GM19372 (cell line): ENCODE measurements around the gene MBTPS2.
A peak's percentile ranks its signal among the peaks of the same experiment; 100 is the strongest.
"Not testable (repeated sequence)": the region's sequence is repeated elsewhere in the genome, so short reads cannot be mapped to it uniquely, and the experiment has no call there.

Source experiments
- ATAC-seq: cut with Tn5 transposase; IDR thresholded peaks from one replicate; pipeline ENCODE4 v1.9.1; 2021; ENCODE audit warnings: mild to moderate bottlenecking, low read depth, moderate library complexity; ENCODE audit not compliant: unreplicated experiment

The MBTPS2 gene

GRCh38 chrX:21839334-21840192 lies at the start of gene MBTPS2:
Gene MBTPS2, plus strand, starts transcription at chrX:21839617. Its CDS starts 118 bp downstream, at chrX:21839735.
- ATAC-seq, result peak; percentile 78

- no peak for ATAC-seq
Observed at GRCh38 chrX:21798677-21799219, 40.7 kb upstream of the MBTPS2 start.

DNA sequence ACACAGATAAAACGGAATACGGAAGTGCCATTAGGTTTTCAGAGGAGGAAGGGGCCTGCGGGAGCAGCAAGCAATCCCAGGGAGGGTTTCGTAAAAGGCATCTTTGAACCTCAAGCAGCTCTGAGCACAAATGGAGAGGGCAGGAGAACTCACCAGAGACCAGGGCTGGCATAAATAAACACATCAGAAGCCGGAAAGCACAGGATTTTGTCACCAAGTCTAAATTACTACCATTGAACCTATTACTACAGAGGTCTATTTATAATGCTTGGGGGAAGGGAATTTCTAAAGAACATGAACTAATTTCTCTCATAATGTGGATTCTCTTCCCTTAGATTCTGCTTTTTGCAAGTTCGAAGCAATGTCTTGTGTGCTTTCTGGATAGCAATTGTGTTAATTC lies 39.6 kb upstream of the MBTPS2 start:
- no peak for ATAC-seq

GRCh38 chrX:21800344-21800770 lies 39.1 kb upstream of the MBTPS2 start:
- ATAC-seq, result no peak

- ATAC-seq, result no peak
Observed at GRCh38 chrX:21802054-21802670, 37.3 kb upstream of the MBTPS2 start.

- no peak for ATAC-seq
Observed at GRCh38 chrX:21802839-21803238, 36.6 kb upstream of the MBTPS2 start.

GRCh38 chrX:21806691-21807090 lies 32.7 kb upstream of the MBTPS2 start:
- no peak for ATAC-seq

GRCh38 chrX:21811832-21812231 lies 27.6 kb upstream of the MBTPS2 start:
- ATAC-seq, result no peak

DNA sequence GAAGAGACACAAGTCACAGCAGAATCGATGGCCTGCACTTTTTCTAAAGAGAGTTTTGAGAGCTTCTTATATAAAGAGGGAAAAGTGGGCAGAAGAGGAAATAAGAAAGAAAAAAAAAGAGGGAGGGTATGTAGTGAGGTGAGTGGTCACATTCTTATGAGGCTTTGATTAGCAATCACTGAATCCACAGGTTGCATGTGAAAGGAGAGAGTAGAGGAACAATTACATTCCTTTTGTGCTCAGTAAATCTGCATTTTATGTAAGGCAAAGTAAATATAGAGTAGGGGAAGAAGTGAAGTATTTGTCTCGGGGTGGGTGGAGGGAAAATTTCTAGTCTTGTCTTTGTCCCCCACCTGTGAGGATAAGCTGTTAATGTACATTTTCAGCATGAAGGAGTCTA lies 26.8 kb upstream of the MBTPS2 start:
- ATAC-seq, result no peak

DNA sequence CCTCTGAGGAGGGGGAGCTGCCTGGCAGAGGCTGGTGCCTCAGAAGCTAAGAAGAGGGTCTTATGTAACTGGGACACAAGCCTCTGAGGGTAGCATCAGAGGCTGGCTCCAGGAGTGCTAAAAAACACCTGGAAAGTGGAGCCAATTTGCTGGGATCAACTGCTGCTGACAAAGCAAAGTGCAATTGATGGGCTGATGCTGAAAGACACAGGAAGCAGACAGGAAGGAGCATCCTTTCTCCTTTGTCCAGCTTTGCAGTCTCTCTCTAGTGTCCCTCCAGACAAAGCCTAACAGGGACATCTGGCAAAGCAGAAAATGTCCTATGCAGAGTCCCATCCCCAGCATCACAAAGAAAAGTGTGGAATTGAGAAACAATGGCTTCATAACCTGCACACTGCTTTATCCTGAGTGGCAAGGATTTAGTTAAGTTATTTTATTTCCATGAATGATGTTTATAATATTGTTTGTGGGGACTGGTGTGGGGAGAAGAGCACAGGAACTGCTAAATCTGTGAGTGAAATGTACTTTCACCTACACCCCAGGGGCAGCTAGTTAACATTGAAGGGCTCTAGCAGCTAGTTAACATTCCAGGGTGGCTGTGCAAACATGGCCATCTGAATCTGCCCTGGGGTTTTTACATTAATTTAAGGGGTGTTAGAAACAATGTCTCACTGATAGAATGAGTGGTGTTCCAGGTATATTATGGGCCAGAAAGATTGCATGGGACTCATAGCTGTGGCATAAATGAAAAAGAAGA lies 25.6 kb upstream of the MBTPS2 start:
- ATAC-seq, result no peak

DNA sequence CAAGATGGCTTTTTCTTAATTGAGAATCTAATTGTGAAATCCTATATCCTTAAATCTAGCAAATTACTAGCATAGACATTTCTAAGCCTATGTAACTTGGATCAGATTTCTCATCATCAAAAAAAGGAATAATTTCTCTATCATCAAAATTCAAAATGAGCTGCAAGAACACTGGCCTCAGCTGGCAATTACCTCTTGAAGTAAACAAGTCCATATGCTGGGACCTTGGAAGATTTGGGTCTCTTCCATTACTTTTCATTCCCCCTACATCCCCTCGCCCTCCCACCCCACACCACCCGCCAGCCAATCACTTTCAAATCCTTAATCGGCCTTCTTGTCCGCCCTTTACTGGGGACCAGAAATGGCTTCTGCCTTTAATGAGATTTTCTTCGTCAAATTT lies 23.3 kb upstream of the MBTPS2 start:
- no peak for ATAC-seq

- ATAC-seq, result not testable (repeated sequence)
Observed at GRCh38 chrX:21820170-21820569, 19.2 kb upstream of the MBTPS2 start.

GRCh38 chrX:21821875-21822274 lies 17.5 kb upstream of the MBTPS2 start:
- ATAC-seq, result no peak

DNA sequence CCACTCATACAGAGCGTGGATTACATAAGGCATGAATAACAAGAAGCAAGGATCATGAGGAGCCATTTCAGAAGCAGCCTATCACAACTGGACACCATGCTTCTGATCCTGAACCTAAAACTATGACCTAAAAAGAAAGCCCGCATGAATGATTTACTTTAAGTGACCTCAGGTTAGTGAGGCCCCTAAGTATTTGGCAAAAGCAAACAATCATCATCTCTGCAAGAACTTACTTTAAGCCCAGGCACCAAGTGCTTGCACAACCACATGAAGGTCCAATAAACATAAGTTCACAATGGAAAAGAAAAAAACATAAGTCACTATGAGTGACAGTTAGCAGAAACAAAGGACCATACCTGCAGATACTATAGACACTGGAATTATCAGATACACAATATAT lies 7.9 kb upstream of the MBTPS2 start:
- ATAC-seq, result no peak

GRCh38 chrX:21837056-21837455 lies 2.4 kb upstream of the MBTPS2 start:
- ATAC-seq, result no peak

GRCh38 chrX:21838937-21839333 lies 482 bp upstream of the MBTPS2 start:
- ATAC-seq, result peak; percentile 8

DNA sequence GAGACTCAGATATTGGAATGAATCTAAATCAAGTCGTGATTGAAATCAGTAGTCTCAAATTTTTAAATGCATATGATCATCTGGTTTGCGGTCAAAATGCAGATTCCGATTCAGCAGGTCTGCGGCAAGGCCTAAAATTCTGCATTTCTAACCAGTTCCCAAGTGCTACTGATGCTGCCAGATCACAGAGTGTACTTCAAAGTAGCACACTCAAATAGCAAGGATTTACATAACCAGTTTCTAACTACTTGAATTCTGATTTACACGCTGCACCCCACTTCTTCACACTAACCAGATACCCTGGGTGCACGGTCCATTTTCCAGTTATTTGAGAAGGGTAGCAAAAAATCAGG lies 752 bp downstream of the MBTPS2 start:
- no peak for ATAC-seq

- ATAC-seq, result no peak
Observed at GRCh38 chrX:21843179-21843578, 3.8 kb downstream of the MBTPS2 start.

DNA sequence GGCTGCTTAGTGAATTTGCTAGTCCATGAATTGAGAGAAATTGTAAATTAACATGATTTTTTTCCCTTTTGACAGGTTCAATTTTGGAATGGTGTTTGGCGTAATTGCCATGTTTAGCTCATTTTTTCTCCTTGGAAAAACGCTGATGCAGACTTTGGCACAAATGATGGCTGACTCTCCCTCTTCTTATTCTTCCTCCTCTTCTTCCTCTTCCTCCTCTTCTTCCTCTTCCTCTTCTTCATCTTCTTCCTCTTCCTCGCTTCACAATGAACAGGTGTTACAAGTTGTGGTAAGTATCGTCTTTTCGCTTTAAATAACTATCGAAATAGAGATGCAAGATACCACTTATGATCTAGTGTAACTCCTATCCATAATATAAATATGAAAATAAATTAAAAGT lies 5.7 kb downstream of the MBTPS2 start:
- ATAC-seq, result no peak

GRCh38 chrX:21847342-21847741 lies 7.9 kb downstream of the MBTPS2 start:
- no peak for ATAC-seq

DNA sequence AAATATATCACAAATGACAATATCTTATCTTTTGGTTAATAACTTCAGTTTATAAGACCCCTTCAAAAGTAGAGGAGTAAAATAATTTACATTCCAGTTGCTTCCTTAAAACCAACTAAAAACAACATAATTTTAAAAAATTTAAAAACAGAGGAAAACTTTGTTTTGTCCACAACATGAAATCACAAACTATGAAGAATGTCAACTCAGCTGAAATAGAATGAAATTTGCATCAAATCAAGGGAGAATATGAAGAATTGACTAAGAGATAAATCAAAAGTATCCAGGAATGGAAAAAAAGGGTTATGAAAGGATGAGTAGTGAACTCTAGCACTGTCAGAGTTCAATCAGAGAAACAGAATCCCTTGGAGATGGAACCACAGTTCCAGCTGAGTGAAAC lies 14.2 kb downstream of the MBTPS2 start:
- ATAC-seq, result no peak
